Calu3 (cell line): Measurements from ENCODE around the gene FUT4. TPM values are rescaled to one million over a fixed set of nuclear protein-coding genes. Genes with fewer than 3 reads are reported as not detected.

Experiments used
- BruUV-seq: library from RNA; stranded (reverse); fragments of 400-500 nt; replicated peaks from 2 replicates; lab custom pipeline; 2021; lab: Mats Ljungman, UMichigan
- CTCF ChIA-PET: fragments of 300-600 bp; sonication (Branson Sonifier 250); formaldehyde crosslinking; loops from one replicate; lab custom pipeline; 2022; ENCODE audit warnings: antibody characterized with exemption; lab: Charles Lee
- DNase-seq: peaks from one replicate; pipeline ENCODE4 v3.0.0; 2022
- H3K27ac Mint-ChIP-seq: one replicate; pipeline ENCODE4 v1.8.0; 2022; ENCODE audit warnings: mixed read lengths; ENCODE audit not compliant: unreplicated experiment
- H3K27me3 Mint-ChIP-seq: one replicate; pipeline ENCODE4 v1.8.0; 2022; ENCODE audit warnings: mixed read lengths; ENCODE audit not compliant: unreplicated experiment
- H3K36me3 Mint-ChIP-seq: one replicate; pipeline ENCODE4 v1.8.0; 2022; ENCODE audit warnings: mild to moderate bottlenecking, moderate library complexity, mixed read lengths; ENCODE audit not compliant: insufficient read depth, unreplicated experiment
- H3K4me1 Mint-ChIP-seq: one replicate; pipeline ENCODE4 v1.8.0; 2022; ENCODE audit warnings: mild to moderate bottlenecking, low read depth, mixed read lengths; ENCODE audit not compliant: unreplicated experiment
- H3K4me3 Mint-ChIP-seq: one replicate; pipeline ENCODE4 v1.8.0; 2022; ENCODE audit warnings: mild to moderate bottlenecking, low read depth, moderate library complexity, mixed read lengths; ENCODE audit not compliant: unreplicated experiment
- H3K9me3 Mint-ChIP-seq: one replicate; pipeline ENCODE4 v1.8.0; 2022; ENCODE audit warnings: low read depth, mixed read lengths; ENCODE audit not compliant: unreplicated experiment
- intact Hi-C: fragments of 100-400 bp; cut with micrococcal nuclease; formaldehyde crosslinking; loops from one replicate; pipeline ENCODE4 v1.10.0; 2022; ENCODE audit not compliant: unreplicated experiment
- total RNA-seq: library from RNA; stranded (reverse); gene quantifications from 2 replicates; pipeline ENCODE4 v1.2.3, GENCODE V29; 2022
- TF ChIP-seq, protein P1 (sequence below): fragments of 200-600 bp; IDR thresholded peaks from one replicate; pipeline ENCODE4 v1.8.0; 2022; ENCODE audit warnings: antibody characterized with exemption; ENCODE audit not compliant: unreplicated experiment

The FUT4 gene
- total RNA-seq, 1 experiment from 2014 or later: 28.6 TPM

DNA sequence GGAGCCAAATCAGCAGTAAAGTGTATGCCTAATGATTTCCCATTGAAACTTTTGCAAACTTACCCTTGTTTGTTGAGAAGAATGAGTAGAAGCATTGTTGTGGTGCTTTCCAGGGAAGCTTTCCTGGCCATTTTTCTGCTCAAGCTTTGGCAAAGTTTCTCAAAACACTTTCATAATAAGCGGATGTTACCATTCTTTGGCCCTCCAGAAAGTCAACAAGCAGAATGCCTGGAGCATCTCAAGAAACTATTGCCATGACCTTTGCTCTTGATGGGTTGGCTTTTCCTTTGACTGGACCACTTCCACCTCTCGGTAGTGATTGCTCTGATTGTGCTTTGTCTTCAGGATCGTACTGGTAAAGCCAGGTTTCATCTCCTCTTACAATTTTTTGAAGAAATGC, 34.1 kb downstream of the FUT4 start:
- no peak overlapping the region for H3K4me3 Mint-ChIP-seq
- no peaks in the 10 kb centered on the region for H3K27me3 Mint-ChIP-seq
- H3K36me3 Mint-ChIP-seq: no peaks in the 10 kb centered on the region
- no TSS peak for BruUV-seq
- TF ChIP-seq, protein P1, sequence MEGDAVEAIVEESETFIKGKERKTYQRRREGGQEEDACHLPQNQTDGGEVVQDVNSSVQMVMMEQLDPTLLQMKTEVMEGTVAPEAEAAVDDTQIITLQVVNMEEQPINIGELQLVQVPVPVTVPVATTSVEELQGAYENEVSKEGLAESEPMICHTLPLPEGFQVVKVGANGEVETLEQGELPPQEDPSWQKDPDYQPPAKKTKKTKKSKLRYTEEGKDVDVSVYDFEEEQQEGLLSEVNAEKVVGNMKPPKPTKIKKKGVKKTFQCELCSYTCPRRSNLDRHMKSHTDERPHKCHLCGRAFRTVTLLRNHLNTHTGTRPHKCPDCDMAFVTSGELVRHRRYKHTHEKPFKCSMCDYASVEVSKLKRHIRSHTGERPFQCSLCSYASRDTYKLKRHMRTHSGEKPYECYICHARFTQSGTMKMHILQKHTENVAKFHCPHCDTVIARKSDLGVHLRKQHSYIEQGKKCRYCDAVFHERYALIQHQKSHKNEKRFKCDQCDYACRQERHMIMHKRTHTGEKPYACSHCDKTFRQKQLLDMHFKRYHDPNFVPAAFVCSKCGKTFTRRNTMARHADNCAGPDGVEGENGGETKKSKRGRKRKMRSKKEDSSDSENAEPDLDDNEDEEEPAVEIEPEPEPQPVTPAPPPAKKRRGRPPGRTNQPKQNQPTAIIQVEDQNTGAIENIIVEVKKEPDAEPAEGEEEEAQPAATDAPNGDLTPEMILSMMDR: no peak
- peaks cover 10% of the 10 kb centered on the region for H3K4me1 Mint-ChIP-seq
- H3K9me3 Mint-ChIP-seq: no peaks in the 10 kb centered on the region
- H3K27ac Mint-ChIP-seq: no peak overlapping the region
- CTCF ChIA-PET: no interaction called here
- intact Hi-C loops: no loop called here
- no peak for DNase-seq

DNA sequence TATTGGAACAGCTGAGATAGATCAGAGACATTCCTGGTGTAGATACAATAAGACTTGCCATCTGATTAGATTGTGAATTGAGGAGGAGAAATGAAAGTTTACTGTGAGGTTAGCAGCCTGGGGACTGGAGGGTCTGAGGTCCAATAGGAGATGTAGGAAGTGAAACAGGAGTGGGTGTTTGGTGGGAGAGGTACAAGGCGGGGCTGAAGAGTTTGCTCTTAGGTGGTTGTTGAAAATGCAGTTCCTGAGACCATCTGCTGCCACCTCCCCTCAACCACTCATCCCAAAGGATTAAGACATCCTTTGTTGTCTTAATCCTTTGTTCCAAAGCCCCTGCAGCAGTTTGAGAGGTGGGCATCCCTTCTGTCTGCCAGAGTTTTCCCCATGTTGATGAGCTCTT, 38.2 kb downstream of the FUT4 start:
- DNase-seq: no peak
- H3K27ac Mint-ChIP-seq: no peak overlapping the region
- no TSS peak for BruUV-seq
- TF ChIP-seq, protein P1: no peak
- H3K36me3 Mint-ChIP-seq: no peaks in the 10 kb centered on the region
- H3K4me3 Mint-ChIP-seq: no peak overlapping the region
- no peaks in the 10 kb centered on the region for H3K9me3 Mint-ChIP-seq
- H3K27me3 Mint-ChIP-seq: no peaks in the 10 kb centered on the region
- CTCF ChIA-PET: no interaction called here
- intact Hi-C loops: no loop called here
- H3K4me1 Mint-ChIP-seq: peaks cover 39% of the 10 kb centered on the region

DNA sequence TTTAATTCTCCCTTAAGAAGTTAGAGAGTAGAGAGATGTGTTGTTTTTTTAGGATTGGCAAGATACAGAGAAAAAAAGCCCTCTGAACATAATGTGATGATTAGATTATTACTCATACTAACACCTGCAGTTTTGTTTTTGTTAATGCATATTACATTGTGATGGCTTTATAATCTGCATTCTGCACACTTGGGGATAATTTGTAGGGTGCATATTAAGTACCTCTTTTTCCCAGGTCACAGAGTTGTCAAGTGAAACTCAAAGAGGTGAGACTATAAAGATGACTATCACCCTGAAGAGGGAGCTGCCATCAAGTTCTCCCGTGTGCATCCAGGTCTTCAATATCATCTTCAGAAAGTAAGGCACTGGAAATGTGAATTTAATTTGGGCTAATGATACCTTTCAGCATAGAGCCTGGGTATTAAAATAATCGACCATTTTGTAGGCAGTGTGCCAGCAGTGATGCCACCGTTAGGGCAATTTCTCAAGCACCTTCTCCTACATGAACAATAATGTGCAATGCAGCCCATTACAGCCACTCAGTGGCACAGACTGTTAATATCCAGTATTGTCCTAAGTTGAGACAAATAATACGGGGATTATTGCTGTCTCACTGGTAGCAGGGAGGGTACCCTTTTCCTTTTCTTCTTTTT, 39.6 kb downstream of the FUT4 start:
- CTCF ChIA-PET: no interaction called here
- TF ChIP-seq, protein P1: no peak
- no peak overlapping the region for H3K4me3 Mint-ChIP-seq
- H3K27ac Mint-ChIP-seq: peak overlapping the region; percentile 18
- intact Hi-C loops: no loop called here
- H3K4me1 Mint-ChIP-seq: peaks cover 54% of the 10 kb centered on the region
- BruUV-seq: no TSS peak
- H3K27me3 Mint-ChIP-seq: no peaks in the 10 kb centered on the region
- no peaks in the 10 kb centered on the region for H3K36me3 Mint-ChIP-seq
- no peak for DNase-seq
- H3K9me3 Mint-ChIP-seq: no peaks in the 10 kb centered on the region

DNA sequence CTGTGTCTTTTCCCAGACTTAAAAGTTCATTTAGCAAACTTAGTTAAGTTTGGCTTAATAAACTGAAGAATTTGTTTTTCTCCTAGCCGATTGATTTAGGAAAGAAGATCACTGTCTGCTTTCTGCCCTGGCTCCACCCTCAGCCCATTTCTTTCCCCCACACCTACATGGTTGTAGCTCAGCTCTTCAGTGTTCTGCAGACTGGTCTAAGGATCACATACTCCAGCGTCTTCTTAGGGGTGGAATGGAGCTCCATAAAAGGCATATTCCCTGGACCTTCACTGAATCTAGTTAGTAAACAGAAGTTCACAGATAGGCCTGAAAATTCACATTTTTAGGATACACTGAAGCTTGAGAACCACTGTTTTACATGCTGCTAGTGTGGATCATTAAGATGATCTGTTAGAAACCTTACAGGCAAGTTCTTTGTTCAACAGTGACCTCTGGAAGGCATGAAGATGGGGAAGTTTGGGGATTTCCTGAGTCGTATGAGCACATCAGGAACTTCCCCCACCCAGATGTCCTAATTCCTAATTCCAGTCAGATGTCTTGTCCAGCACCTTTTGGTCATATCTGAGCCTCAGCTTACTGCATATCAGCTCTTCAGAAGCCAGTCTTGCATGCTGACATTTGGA, 40.3 kb downstream of the FUT4 start:
- Mint-ChIP-seq H3K27ac (peak overlapping the region; percentile 18), H3K9me3 (no peaks in the 10 kb centered on the region), H3K36me3 (no peaks in the 10 kb centered on the region), H3K4me1 (peaks cover 60% of the 10 kb centered on the region), H3K4me3 (peak overlapping the region; percentile 6), H3K27me3 (no peaks in the 10 kb centered on the region)
- intact Hi-C loops: no loop called here
- DNase-seq: no peak
- CTCF ChIA-PET: no interaction called here
- TF ChIP-seq, protein P1: no peak
- BruUV-seq: no TSS peak
